ENCODE measurements around the gene PRODH.
"Not testable (repeated sequence)": the region's sequence is repeated elsewhere in the genome, so short reads cannot be mapped to it uniquely, and the experiment has no call there.

Gene PRODH

GRCh38 chr22:18909556-18909955 lies 26.5 kb downstream of the PRODH start:
- no peak for FAIRE-seq
- DNase-seq (ENCODE audit: low spot score): no peak

- FAIRE-seq (peak; percentile 55), DNase-seq (ENCODE audit: low spot score) (no peak)
Measured at GRCh38 chr22:18906896-18907295, 29.2 kb downstream of the PRODH start.

GRCh38 chr22:18906410-18906745 lies 29.7 kb downstream of the PRODH start:
- not testable (repeated sequence) for FAIRE-seq; DNase-seq (ENCODE audit: low spot score)

GRCh38 chr22:18905540-18906409 lies 30.3 kb downstream of the PRODH start, which contains the start of gene DGCR6:
TSS of gene DGCR6 (plus strand) at chr22:18906320. CDS start at chr22:18906375, 55 bp downstream.
- FAIRE-seq (peak; percentile 61), DNase-seq (ENCODE audit: low spot score) (no peak)

- not testable (repeated sequence) for DNase-seq (ENCODE audit: low spot score); FAIRE-seq
Measured at GRCh38 chr22:18896037-18896657, 39.9 kb downstream of the PRODH start.

- FAIRE-seq; DNase-seq (ENCODE audit: low spot score): not testable (repeated sequence)
Measured at GRCh38 chr22:18893775-18894174, 42.3 kb downstream of the PRODH start.

- DNase-seq (ENCODE audit: low spot score); FAIRE-seq: not testable (repeated sequence)
Measured at GRCh38 chr22:18890510-18891192, 45.4 kb downstream of the PRODH start.

- DNase-seq (ENCODE audit: low spot score) (no peak), FAIRE-seq (no peak)
Measured at GRCh38 chr22:18888115-18888514, 48.0 kb downstream of the PRODH start.

- not testable (repeated sequence) for FAIRE-seq; DNase-seq (ENCODE audit: low spot score)
Measured at GRCh38 chr22:18884465-18884864, 51.6 kb downstream of the PRODH start.

GRCh38 chr22:18881260-18881659 lies 54.8 kb downstream of the PRODH start:
- DNase-seq (ENCODE audit: low spot score); FAIRE-seq: not testable (repeated sequence)

Measured in urothelium cell line (cell line).